Activated CD8-positive, alpha-beta memory T cell treated with anti-CD3 and anti-CD28 coated beads for 1 hour (primary cell): Measurements from ENCODE around the gene ANTXR1.

Source experiments
- DNase-seq, 2 donors: peaks; one replicate each; pipeline ENCODE4 v3.0.0-alpha.2; 2020; ENCODE audit warnings: low read depth in 1 of 2; ENCODE audit errors: extremely low read depth in 1 of 2

The ANTXR1 gene

DNA sequence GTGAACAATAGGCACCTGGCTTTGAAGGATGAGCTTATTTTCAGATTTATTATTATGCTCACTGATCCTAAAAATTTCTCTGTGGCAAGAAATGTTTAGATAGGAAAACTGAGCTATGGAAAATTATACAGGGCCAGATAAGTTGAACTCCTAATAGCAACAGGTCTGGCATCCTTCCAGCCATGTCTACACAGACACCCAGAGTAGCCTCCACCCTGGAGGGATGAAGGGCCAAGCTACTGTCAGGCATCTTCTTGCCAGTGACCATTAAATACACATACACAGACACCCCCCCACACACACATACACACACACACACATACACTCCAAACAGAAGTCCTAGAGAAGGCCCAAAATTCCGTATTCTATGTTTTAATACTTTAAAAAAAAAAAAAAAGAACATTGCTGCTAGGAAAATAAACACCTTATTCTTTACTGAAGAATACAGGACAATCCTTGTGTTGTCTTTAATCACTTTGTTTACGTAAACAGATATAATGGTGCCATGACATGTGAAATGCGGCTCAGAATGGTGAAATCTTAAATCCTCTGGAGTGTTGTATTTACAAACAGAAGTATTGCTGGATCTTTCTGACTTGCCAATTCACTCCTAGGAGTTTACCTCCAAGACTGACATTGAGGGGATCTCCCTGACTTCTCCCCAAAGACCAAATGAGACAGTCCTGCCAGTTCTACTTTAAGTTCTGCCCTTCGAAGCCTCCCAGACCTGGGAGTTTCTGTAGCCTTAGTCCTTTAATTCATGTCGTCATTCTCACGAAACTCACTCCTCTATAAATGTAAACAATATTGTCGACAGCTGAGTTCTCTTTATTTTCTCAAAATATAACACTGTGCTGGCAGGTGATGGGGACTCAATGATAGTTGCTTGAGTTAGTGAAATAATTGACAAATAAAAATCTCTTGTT, 163.1 kb downstream of the ANTXR1 start:
- DNase-seq: no peak

DNA sequence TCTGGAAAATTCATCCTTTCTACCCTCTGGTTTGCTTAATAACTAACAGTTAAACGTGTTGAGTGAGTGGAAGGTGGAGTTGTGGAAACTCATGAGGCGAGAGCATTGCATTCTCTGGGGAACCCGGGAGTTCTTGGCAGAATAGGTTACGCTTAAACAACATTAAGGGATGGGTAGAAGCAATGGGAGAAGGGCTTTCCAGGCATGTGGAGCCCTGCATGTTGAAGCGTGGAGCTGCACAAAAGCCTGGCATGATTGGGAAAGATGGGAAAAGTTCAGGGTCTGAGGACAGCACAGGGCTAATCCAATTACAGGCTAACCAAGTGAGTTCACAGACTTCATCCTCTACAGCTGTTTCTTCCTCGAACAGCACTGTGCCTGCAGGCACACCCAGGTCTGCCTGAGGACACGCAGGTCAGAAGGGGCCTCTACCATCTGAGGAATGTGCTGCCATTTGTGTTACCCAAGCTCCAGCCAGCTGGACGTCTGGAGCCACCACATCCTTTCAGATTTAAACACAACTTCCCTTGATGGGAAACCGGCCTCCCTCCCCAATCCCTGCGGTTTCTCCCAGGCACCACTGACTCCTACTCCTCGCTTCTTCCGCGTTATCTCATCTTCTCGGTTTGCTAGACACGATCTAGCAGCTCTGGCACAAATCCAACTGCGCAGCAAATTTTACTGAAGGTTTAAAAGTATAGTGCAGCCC, 164.2 kb downstream of the ANTXR1 start:
- no peak for DNase-seq

DNA sequence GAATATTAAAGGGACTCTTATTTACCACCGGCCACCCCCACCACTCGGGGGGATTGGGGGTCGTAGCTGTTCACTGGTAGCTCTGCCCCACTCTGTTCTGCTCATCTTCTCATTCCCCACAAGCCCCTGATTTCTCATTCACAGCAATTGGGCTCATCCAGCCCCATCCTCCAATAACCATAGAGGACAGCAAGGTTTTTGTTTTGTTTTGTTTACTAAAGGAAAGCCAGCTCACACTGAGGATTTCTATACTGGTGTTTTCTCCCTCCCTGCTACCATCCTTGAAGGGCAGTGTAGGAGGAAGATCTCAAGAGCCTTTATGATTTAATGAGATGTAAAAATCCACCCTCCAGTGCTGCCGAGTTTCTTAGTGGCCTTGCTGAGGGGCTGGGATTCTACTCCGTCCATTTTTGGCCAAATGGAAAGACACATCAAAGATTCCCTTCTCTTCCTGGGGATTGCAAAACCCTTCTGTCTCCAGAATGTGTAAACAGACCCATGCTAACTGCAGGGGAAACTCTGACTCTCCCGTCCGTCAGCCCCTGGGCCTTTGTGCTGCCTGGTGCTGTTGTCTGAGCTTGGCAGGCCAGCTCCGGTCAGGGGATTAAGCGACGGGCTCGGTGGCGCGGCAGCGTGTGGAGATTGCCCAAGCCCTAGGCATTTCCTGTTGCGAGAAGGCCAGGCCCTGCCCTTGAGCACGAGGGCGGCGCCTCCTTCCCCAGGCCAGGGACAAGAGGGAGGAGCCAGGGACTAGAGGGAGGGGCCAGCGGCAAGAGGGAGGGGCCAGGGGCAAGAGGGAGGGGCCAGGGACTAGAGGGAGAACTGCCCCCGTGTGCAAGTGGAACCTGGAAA, 165.0 kb downstream of the ANTXR1 start:
- DNase-seq: no peak

DNA sequence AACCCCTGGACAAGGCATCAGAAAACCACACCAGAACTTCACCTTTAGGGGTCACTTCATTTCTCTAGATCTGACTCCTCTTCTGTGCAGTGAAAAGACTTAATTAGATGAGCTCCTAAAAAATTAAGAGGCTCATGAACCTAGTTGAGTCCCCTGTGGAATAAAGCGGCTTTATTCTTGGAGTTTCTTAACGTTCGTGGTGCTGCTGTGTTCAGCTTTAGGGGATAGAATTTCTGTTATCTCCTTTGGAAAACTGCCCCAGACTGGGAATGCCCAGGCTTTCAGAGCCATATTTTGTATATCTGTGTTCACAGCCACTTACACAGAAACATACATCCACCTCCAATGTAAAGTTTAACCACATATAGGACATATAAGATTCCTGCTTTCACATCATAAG, 165.8 kb downstream of the ANTXR1 start:
- DNase-seq: no peak

DNA sequence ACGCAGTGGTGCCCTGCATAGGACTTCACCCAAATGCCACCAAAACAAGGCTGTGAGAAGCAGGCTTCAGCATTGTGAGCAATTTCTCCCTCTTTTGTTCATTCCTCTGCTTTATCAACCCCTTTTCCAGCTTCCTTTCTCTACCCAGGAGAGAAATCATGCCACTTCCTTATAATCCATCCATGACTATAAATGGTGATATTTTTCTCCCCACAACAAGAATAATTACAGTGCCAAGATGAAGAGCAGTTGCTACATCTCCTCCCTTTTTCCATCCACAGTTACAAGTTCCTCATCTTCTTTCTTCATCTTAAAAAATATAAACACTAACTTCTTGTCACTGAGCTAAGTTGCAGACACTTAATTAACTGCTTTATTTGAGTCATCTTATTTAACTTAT, 167.2 kb downstream of the ANTXR1 start:
- no peak for DNase-seq

DNA sequence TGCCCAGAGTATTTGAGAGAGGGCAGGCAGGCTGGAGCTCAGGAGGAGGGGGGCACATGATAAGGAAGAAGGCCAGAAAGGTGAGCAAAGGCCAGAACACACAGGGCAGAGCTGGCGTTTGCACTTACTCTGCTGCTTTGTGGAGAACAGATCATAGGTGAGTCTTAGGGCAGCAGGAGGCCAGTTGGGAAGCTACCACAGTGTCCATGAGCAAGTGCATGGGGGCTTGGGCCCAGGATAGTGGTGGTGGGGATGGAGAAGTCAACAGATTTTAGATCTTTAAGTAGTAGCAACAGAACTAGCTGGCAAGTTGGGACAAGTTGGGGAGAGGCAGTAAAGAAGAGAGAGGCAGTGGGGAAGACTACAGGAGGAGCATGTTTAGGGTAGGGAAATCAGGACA, 168.0 kb downstream of the ANTXR1 start:
- DNase-seq: no peak

DNA sequence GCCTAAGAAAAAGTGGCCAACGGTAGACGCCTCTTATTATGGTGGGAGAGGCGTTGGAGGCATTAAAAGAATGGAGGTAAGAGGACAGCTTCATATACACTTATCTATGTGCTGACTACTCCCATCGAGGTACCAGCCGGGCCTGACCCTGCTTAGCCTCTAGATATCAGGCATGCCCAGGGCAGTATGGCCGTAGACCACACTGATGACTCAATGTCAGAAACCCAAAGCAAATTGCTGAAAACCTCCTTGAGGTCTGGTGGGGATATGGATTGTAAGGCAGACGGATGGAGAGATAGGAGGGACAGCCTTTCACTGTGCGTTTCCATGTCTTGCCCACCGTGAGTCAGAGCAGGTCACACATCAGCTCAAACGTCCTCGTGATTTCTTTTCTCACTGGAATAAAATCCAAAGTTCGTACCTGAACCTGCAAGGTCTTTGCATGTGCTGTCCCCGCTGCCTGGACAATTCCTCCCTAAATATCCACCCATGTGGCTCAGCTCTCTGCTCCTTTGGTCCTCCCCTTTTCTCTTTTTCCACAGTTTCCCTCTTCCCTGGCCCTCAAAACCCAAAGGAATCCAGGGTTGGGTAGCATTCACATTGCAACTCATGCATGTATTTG, 168.9 kb downstream of the ANTXR1 start:
- no peak for DNase-seq

GRCh38 chr2:69183659-69184058, 170.7 kb downstream of the ANTXR1 start:
- DNase-seq: no peak

DNA sequence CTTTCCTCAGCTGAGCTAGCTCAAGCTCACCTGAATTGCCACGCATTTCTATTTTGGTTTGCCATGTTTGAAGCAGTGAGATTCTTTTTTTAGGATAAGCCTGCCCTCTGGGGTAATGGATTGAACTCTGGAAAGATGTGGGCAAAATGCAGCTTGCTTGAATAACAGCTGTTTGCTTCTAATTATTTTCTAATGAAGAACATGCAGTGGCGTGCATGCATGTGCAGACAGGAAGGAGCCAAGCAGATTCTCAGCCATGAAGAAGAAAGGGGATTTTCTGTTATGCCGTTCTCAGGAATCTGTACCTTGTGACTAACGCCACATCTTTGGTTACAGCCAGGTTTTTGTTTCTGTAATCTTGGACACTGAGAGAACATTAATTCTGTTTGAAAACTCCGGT, 171.2 kb downstream of the ANTXR1 start:
- DNase-seq: no peak

DNA sequence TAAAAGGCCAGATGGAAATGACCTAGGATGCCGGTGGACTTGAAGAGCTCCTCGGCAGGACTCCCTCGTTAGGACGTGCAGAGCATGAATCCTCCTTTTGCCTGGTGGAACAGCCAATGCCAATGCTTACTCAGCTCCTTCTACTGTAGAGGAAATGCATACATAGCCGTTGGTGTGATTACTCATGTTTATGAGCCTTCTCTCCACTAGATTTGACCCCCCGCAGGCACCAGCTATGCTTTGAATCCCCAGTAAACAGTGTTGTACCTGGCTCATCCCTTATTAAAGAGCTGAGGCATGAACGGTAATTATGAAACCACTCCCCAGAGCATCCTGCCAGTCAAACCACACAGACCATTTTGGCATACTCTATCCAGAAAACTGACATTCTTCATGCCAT, 172.8 kb downstream of the ANTXR1 start:
- DNase-seq: no peak

DNA sequence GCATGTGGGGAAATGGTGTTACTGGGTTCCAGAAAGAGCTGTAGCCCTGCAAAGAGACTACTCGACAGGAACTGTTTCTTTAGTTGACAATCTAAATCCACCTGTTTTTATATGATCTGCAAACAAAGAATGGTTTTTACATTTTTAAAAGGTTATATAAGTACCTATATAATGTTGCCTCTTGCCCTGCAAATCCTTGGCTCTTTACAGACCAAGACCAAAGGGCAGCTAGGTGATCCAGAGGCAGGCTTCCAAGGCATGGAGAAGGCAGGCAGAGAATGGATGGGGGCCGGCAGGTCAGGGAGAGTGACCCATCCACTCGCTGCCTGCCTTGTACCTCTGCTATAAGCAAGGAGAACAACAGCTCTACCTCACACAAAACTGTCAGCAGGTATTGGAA, 173.6 kb downstream of the ANTXR1 start:
- no peak for DNase-seq

GRCh38 chr2:69188182-69188900, 175.4 kb downstream of the ANTXR1 start:
- no peak for DNase-seq

GRCh38 chr2:69190743-69191404, 177.9 kb downstream of the ANTXR1 start:
- no peak for DNase-seq

GRCh38 chr2:69191634-69192033, 178.7 kb downstream of the ANTXR1 start:
- no peak for DNase-seq

DNA sequence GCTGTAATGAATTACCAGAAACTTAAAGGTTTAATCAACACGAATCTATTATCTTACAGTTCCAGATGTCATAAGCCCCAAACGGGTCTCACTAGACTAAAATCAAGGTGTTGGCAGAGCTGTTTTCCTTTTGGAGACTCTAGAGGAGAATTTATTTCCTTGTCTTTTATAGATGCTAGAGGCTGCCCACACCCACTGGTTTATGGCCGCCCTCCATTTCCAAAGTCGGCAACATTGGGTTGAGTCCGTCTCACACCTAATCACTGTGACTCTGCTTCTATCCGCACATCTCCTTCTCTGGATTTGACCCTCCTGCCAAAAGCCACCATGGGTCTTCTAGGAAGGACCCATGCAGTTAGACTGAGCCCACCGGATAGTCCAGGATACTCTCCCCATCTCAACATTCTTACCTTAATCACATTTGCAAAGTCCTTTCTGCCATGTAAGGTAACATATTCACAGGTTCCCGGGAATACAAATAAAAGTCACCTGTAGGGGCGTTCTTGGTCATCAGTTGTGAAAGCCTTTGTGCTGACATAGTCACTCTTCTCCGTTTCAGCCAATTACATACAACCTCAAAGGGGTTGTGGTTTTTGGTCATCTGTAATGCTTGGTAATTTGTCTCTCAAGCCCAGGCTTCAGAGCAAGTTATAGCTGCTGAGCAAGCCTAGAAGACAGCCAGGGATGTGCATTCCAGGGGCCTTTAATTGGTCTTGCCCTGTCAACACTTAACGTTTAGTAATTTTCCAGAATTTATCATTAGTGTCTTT, 179.4 kb downstream of the ANTXR1 start:
- no peak for DNase-seq

- no peak for DNase-seq
Measured at GRCh38 chr2:69195706-69196105, 182.7 kb downstream of the ANTXR1 start.

GRCh38 chr2:69196327-69197117, 183.5 kb downstream of the ANTXR1 start:
- DNase-seq: no peak

- DNase-seq: no peak
Measured at GRCh38 chr2:69200107-69200520, 187.1 kb downstream of the ANTXR1 start.
